ENCODE measurements around the gene KIF6.

GRCh38 chr6:39375405-39375804 lies 349.8 kb downstream of the KIF6 start:
- TF ChIP-seq CTCF (IDR thresholded peaks at IDR 0.05) (no peak), EZH2 (IDR thresholded peaks at IDR 0.05) (no peak), EZH2phosphoT487 (IDR thresholded peaks at IDR 0.05) (no peak)

Measured in neural progenitor cell (in vitro differentiated cells).